ENCODE data around the gene SYMPK.
"Not testable (repeated sequence)": the region's sequence is repeated elsewhere in the genome, so short reads cannot be mapped to it uniquely, and the experiment has no call there.

Gene SYMPK

DNA sequence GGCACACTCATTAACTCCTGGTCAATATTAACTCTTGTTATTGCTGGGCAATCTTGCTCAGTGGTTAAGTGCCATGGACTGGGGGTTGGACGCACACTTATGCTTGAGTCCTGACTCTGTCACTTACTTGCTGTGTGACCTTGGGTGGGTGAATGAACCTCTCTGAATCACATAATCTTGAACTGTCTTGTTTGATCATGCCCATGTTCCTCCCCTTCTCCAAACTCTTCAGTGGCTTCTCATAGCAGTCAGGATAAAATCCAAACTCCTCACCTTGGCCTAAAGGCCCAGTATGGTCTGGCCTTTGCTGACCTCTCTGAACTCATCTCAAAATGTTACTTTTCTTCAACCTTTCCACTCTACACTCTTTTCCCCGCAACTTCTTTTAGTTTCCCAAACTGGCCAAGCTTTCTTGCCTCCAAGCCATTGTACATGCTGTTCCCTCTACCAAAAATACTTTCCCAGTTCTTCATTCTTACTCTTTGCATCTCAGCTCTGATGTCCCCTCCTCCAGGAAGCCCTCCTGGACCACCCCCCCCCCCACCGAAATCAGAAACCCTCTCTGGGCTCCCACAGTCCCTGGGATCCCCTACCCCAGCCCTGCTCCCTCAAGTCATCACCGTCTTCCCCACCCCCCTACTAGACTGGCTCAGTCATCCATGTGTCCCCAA is 37.1 kb upstream of the SYMPK start:
- TF ChIP-seq, protein P1, sequence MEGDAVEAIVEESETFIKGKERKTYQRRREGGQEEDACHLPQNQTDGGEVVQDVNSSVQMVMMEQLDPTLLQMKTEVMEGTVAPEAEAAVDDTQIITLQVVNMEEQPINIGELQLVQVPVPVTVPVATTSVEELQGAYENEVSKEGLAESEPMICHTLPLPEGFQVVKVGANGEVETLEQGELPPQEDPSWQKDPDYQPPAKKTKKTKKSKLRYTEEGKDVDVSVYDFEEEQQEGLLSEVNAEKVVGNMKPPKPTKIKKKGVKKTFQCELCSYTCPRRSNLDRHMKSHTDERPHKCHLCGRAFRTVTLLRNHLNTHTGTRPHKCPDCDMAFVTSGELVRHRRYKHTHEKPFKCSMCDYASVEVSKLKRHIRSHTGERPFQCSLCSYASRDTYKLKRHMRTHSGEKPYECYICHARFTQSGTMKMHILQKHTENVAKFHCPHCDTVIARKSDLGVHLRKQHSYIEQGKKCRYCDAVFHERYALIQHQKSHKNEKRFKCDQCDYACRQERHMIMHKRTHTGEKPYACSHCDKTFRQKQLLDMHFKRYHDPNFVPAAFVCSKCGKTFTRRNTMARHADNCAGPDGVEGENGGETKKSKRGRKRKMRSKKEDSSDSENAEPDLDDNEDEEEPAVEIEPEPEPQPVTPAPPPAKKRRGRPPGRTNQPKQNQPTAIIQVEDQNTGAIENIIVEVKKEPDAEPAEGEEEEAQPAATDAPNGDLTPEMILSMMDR (IDR thresholded peaks at IDR 0.05; ENCODE audit: insufficient read depth, low read length) = no peak
- TF ChIP-seq SPI1 (IDR thresholded peaks at IDR 0.05; ENCODE audit: borderline replicate concordance, low read depth) (no peak), POLR2AphosphoS5 (IDR thresholded peaks at IDR 0.05; ENCODE audit: low read depth) (no peak), GABPA (IDR thresholded peaks at IDR 0.05; ENCODE audit: low read depth) (no peak)
- TF ChIP-seq, protein P2, sequence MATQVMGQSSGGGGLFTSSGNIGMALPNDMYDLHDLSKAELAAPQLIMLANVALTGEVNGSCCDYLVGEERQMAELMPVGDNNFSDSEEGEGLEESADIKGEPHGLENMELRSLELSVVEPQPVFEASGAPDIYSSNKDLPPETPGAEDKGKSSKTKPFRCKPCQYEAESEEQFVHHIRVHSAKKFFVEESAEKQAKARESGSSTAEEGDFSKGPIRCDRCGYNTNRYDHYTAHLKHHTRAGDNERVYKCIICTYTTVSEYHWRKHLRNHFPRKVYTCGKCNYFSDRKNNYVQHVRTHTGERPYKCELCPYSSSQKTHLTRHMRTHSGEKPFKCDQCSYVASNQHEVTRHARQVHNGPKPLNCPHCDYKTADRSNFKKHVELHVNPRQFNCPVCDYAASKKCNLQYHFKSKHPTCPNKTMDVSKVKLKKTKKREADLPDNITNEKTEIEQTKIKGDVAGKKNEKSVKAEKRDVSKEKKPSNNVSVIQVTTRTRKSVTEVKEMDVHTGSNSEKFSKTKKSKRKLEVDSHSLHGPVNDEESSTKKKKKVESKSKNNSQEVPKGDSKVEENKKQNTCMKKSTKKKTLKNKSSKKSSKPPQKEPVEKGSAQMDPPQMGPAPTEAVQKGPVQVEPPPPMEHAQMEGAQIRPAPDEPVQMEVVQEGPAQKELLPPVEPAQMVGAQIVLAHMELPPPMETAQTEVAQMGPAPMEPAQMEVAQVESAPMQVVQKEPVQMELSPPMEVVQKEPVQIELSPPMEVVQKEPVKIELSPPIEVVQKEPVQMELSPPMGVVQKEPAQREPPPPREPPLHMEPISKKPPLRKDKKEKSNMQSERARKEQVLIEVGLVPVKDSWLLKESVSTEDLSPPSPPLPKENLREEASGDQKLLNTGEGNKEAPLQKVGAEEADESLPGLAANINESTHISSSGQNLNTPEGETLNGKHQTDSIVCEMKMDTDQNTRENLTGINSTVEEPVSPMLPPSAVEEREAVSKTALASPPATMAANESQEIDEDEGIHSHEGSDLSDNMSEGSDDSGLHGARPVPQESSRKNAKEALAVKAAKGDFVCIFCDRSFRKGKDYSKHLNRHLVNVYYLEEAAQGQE (IDR thresholded peaks at IDR 0.05; ENCODE audit: insufficient replicate concordance, low read depth) = no peak
- no peak overlapping the region for H3K4me3 ChIP-seq (replicated peaks; ENCODE audit: insufficient read depth, low read length)

DNA sequence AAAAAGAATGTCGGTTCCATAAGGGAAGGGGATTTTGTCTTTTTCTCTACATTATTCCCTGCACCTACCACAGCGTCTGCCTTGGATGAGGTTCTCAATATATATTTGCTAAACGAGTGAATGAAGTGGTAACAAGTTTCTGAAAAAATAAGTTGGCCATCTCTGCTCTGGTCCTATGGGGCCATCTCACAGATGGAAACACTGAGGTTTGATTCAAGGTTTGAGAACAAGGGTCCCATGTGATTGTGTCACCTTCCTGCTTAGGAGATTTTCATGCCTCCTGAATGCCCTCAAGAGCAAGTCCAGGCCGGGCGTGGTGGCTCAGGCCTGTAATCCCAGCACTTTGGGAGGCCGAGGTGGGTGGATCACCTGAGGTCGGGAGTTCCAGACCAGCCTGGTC is 36.3 kb upstream of the SYMPK start:
- no peak for TF ChIP-seq SPI1 (IDR thresholded peaks at IDR 0.05; ENCODE audit: borderline replicate concordance, low read depth)
- TF ChIP-seq, protein P2 (IDR thresholded peaks at IDR 0.05; ENCODE audit: insufficient replicate concordance, low read depth) = no peak
- TF ChIP-seq, protein P1 (IDR thresholded peaks at IDR 0.05; ENCODE audit: insufficient read depth, low read length) = no peak
- no peak overlapping the region for H3K4me3 ChIP-seq (replicated peaks; ENCODE audit: insufficient read depth, low read length)
- no peaks in the 10 kb centered on the region for H3K27me3 ChIP-seq (ENCODE audit: insufficient read depth, poor library complexity, severe bottlenecking)
- no peak for DNase-seq (ENCODE audit: low read depth in 1 of 2, low spot score in 1 of 2)
- H3K27ac ChIP-seq (replicated peaks) = no peak overlapping the region

More for the DNA sequence above, 37.1 kb upstream of the SYMPK start:
- H3K27ac ChIP-seq (replicated peaks) = no peak overlapping the region
- H3K27me3 ChIP-seq (ENCODE audit: insufficient read depth, poor library complexity, severe bottlenecking) = no peaks in the 10 kb centered on the region
- no peak for DNase-seq (ENCODE audit: low read depth in 1 of 2, low spot score in 1 of 2)

DNA sequence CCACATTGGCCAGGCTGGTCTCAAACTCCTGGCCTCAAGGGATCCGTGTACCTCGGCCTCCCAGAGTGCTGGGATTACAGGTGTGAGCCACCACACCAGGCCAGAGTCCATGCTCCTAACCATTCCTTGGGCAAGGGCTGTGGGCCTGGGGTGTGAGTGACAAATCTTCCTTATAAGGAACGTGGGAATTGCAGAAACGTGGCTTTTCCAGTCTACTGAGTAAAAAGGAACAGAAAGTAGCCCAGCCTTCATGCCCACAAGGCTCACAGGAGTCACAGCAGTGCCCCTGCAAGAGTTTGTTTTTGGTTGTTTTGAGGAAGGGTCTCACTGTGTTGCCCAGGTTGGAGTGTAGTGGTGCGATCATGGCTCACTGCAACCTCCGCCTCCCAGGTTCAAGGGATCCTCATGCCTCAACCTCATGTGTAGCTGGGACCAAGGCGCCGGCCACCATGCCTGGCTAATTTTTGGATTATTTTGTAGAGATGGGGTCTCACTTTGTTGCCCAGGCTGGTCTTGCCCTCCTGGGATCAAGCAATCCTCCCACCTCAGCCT is 34.4 kb upstream of the SYMPK start:
- Histone ChIP-seq H3K27me3 (ENCODE audit: insufficient read depth, poor library complexity, severe bottlenecking) (no peaks in the 10 kb centered on the region), H3K27ac (replicated peaks) (no peak overlapping the region), H3K4me3 (replicated peaks; ENCODE audit: insufficient read depth, low read length) (no peak overlapping the region)
- no peak for DNase-seq (ENCODE audit: low read depth in 1 of 2, low spot score in 1 of 2)
- TF ChIP-seq, protein P2 (IDR thresholded peaks at IDR 0.05; ENCODE audit: insufficient replicate concordance, low read depth) = no peak
- TF ChIP-seq POLR2AphosphoS5 (IDR thresholded peaks at IDR 0.05; ENCODE audit: low read depth) = no peak
- no peak for TF ChIP-seq GABPA (IDR thresholded peaks at IDR 0.05; ENCODE audit: low read depth)

DNA sequence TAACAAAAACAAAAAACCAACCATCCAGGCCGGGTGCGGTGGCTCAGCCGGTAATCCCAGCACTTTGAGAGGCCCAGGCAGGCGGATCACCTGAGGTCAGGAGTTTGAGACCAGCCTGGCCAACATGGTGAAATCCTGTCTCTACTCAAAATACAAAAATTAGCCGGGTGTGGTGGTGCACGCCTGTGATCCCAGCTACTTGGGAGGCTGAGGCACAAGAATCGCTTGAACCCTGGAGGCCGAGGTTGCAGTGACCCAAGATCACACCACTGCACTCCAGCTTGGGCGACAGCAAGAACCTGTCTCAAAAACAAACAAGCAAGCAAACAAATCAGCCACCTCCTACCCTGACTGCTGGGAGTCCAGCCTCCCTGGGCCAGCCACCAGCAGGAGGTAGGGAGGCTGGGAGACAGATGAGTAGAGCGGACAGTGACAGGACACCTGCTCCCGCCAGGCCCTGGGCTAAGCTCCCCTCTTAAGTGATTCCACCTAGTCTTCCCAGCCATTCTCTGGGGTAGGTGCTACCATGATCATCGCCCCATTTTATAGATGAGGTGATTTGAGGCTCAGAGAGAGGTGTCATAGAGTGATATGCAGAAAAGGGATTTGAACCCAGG is 33.1 kb upstream of the SYMPK start:
- not testable (repeated sequence) for H3K4me3 ChIP-seq (replicated peaks; ENCODE audit: insufficient read depth, low read length); H3K27me3 ChIP-seq (ENCODE audit: insufficient read depth, poor library complexity, severe bottlenecking); H3K27ac ChIP-seq (replicated peaks); DNase-seq (ENCODE audit: low read depth in 1 of 2, low spot score in 1 of 2)

Measured in HL-60 (cell line).